Measurements from ENCODE around the gene ITGA5. TPM values are rescaled to one million over a fixed set of nuclear protein-coding genes. Genes with fewer than 3 reads are reported as not detected.

Gene ITGA5
- total RNA-seq, 1 donor from 2014 or later = 102 TPM

- H3K36me3 ChIP-seq = peaks cover 49% of the 10 kb centered on the region
Measured at GRCh38 chr12:54394281-54394719, 24.8 kb downstream of the ITGA5 start.

GRCh38 chr12:54393743-54394142, 25.3 kb downstream of the ITGA5 start:
- ATAC-seq = peak; percentile 38

More at GRCh38 chr12:54394281-54394719, 24.8 kb downstream of the ITGA5 start:
- ATAC-seq = peak; percentile 55
- Histone ChIP-seq H3K27me3 (no peaks in the 10 kb centered on the region), H3K4me3 (no peak overlapping the region), H3K9me3 (no peaks in the 10 kb centered on the region), H3K27ac (no peak overlapping the region), H3K4me1 (peaks cover 5% of the 10 kb centered on the region)
- intact Hi-C loops (cut with DNase I) = no loop called here
- peak; percentile 74 for TF ChIP-seq CTCF (IDR thresholded peaks at IDR 0.05)
- DNase-seq = no peak

GRCh38 chr12:54393207-54393609, 25.9 kb downstream of the ITGA5 start:
- Histone ChIP-seq H3K4me3 (no peak overlapping the region), H3K36me3 (peaks cover 38% of the 10 kb centered on the region), H3K9me3 (no peaks in the 10 kb centered on the region), H3K4me1 (peaks cover 5% of the 10 kb centered on the region), H3K27me3 (no peaks in the 10 kb centered on the region), H3K27ac (no peak overlapping the region)
- no peak for ATAC-seq
- no peak for DNase-seq
- intact Hi-C loops (cut with DNase I) = no loop called here
- TF ChIP-seq CTCF (IDR thresholded peaks at IDR 0.05) = no peak

More at GRCh38 chr12:54393743-54394142, 25.3 kb downstream of the ITGA5 start:
- Histone ChIP-seq H3K4me1 (peaks cover 5% of the 10 kb centered on the region), H3K27ac (no peak overlapping the region), H3K4me3 (no peak overlapping the region), H3K36me3 (peaks cover 44% of the 10 kb centered on the region), H3K9me3 (no peaks in the 10 kb centered on the region), H3K27me3 (no peaks in the 10 kb centered on the region)
- DNase-seq = no peak
- intact Hi-C loops (cut with DNase I) = no loop called here
- TF ChIP-seq CTCF (IDR thresholded peaks at IDR 0.05) = no peak

GRCh38 chr12:54392485-54393206, 26.4 kb downstream of the ITGA5 start:
- intact Hi-C loops (cut with DNase I) = no loop called here
- H3K4me1 ChIP-seq = peaks cover 5% of the 10 kb centered on the region
- no peaks in the 10 kb centered on the region for H3K9me3 ChIP-seq
- no peak for DNase-seq
- H3K27me3 ChIP-seq = no peaks in the 10 kb centered on the region
- no peak overlapping the region for H3K4me3 ChIP-seq
- H3K27ac ChIP-seq = no peak overlapping the region
- ATAC-seq = no peak
- peaks cover 33% of the 10 kb centered on the region for H3K36me3 ChIP-seq
- TF ChIP-seq CTCF (IDR thresholded peaks at IDR 0.05) = no peak

GRCh38 chr12:54390668-54391551, 28.2 kb downstream of the ITGA5 start:
- DNase-seq (no peak), ATAC-seq (peak; percentile 58)
- peaks cover 15% of the 10 kb centered on the region for H3K36me3 ChIP-seq
- no peaks in the 10 kb centered on the region for H3K27me3 ChIP-seq
- H3K9me3 ChIP-seq = no peaks in the 10 kb centered on the region
- H3K4me3 ChIP-seq = peak overlapping the region; percentile 44
- intact Hi-C loops (cut with DNase I) = no loop called here
- TF ChIP-seq CTCF (IDR thresholded peaks at IDR 0.05) = no peak
- no peak overlapping the region for H3K27ac ChIP-seq
- peaks cover 5% of the 10 kb centered on the region for H3K4me1 ChIP-seq
